ENCODE results near the gene DPH3. TPM values are rescaled to one million over a fixed set of nuclear protein-coding genes. Genes with fewer than 3 reads are reported as not detected.

The DPH3 gene
- polyA plus RNA-seq, 1 of the 3 experiments (the other 2 are of a cell fraction), result 8.5 TPM

DNA sequence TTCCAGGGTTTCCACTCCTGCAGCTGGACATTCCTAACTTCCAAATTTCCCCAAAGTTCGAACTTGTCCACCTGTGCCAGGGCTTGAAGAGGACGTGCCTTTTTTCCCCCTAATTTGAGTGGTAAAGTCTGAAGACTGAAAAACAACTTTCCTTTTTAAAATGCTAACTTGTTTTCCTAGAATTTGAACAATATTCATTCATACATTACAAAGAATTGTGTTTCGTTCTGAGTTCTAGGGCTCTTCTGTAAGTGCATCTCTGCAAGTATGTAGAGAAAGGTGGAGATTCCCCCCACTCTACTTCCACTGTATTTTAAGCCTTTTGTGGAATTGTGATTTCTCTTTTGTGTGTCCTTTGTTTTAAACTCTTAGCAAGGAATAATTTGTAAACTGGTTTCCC, 9.4 kb downstream of the DPH3 start:
- no peaks in the 10 kb centered on the region for H4K20me1 ChIP-seq (ENCODE audit: insufficient read depth)
- H3K9ac ChIP-seq, result no peak overlapping the region
- no peak overlapping the region for H3K4me2 ChIP-seq
- no peaks in the 10 kb centered on the region for H3K9me3 ChIP-seq
- H3K4me1 ChIP-seq (ENCODE audit: control insufficient read depth in 1 of 2, insufficient read depth in 2 of 2, low read depth in 1 of 2, low read length in 1 of 2), result no peaks in the 10 kb centered on the region
- TF ChIP-seq, protein P1, sequence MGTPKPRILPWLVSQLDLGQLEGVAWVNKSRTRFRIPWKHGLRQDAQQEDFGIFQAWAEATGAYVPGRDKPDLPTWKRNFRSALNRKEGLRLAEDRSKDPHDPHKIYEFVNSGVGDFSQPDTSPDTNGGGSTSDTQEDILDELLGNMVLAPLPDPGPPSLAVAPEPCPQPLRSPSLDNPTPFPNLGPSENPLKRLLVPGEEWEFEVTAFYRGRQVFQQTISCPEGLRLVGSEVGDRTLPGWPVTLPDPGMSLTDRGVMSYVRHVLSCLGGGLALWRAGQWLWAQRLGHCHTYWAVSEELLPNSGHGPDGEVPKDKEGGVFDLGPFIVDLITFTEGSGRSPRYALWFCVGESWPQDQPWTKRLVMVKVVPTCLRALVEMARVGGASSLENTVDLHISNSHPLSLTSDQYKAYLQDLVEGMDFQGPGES (IDR thresholded peaks at IDR 0.05; ENCODE audit: low read depth, low read length), result no peak
- no peak for TF ChIP-seq RXRA (IDR thresholded peaks at IDR 0.05; ENCODE audit: borderline replicate concordance, low read depth)
- TF ChIP-seq, protein P2, sequence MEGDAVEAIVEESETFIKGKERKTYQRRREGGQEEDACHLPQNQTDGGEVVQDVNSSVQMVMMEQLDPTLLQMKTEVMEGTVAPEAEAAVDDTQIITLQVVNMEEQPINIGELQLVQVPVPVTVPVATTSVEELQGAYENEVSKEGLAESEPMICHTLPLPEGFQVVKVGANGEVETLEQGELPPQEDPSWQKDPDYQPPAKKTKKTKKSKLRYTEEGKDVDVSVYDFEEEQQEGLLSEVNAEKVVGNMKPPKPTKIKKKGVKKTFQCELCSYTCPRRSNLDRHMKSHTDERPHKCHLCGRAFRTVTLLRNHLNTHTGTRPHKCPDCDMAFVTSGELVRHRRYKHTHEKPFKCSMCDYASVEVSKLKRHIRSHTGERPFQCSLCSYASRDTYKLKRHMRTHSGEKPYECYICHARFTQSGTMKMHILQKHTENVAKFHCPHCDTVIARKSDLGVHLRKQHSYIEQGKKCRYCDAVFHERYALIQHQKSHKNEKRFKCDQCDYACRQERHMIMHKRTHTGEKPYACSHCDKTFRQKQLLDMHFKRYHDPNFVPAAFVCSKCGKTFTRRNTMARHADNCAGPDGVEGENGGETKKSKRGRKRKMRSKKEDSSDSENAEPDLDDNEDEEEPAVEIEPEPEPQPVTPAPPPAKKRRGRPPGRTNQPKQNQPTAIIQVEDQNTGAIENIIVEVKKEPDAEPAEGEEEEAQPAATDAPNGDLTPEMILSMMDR (IDR thresholded peaks at IDR 0.05), result no peak
- TF ChIP-seq RCOR1 (IDR thresholded peaks at IDR 0.05; ENCODE audit: low read length), result no peak
- no peak for TF ChIP-seq GATA2 (CRISPR knock-in tag; IDR thresholded peaks at IDR 0.05)
- no peak for TF ChIP-seq TEAD4 (IDR thresholded peaks at IDR 0.05; ENCODE audit: borderline replicate concordance, insufficient read depth)
- no peak for TF ChIP-seq GABPA (IDR thresholded peaks at IDR 0.05; ENCODE audit: low read depth)
- no peak for TF ChIP-seq SMC3 (IDR thresholded peaks at IDR 0.05; ENCODE audit: low read depth, low read length)
- TF ChIP-seq, protein P3, sequence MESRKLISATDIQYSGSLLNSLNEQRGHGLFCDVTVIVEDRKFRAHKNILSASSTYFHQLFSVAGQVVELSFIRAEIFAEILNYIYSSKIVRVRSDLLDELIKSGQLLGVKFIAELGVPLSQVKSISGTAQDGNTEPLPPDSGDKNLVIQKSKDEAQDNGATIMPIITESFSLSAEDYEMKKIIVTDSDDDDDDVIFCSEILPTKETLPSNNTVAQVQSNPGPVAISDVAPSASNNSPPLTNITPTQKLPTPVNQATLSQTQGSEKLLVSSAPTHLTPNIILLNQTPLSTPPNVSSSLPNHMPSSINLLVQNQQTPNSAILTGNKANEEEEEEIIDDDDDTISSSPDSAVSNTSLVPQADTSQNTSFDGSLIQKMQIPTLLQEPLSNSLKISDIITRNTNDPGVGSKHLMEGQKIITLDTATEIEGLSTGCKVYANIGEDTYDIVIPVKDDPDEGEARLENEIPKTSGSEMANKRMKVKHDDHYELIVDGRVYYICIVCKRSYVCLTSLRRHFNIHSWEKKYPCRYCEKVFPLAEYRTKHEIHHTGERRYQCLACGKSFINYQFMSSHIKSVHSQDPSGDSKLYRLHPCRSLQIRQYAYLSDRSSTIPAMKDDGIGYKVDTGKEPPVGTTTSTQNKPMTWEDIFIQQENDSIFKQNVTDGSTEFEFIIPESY (IDR thresholded peaks at IDR 0.05; ENCODE audit: borderline replicate concordance, low read depth), result no peak
- TF ChIP-seq NRF1 (IDR thresholded peaks at IDR 0.05; ENCODE audit: low read depth, low read length), result no peak
- no peak for TF ChIP-seq JUND (IDR thresholded peaks at IDR 0.05)
- no peak for TF ChIP-seq MXI1 (IDR thresholded peaks at IDR 0.05; ENCODE audit: low read depth, low read length)
- no peak for TF ChIP-seq MEF2A (IDR thresholded peaks at IDR 0.05; ENCODE audit: borderline replicate concordance, low read depth)
- TF ChIP-seq YY1 (IDR thresholded peaks at IDR 0.05; ENCODE audit: low read depth), result no peak
- H2AFZ ChIP-seq (ENCODE audit: low read depth), result no peak overlapping the region
- 88% methylated on average over 3 of the region's 3 CpGs for WGBS (ENCODE audit: low lambda C conversion rate)
- peaks cover 8% of the 10 kb centered on the region; the same call in 1 of the 2 replicates for H3K79me2 ChIP-seq (ENCODE audit: insufficient read depth)
- H3K36me3 ChIP-seq (replicated peaks in 1 of 2; ENCODE audit: control insufficient read depth in 1 of 2, insufficient read depth in 2 of 2, low read length in 1 of 2), result peaks cover 21 to 24% of the 10 kb centered on the region in 2 experiments
- no peak for DNase-seq
- no peaks in the 10 kb centered on the region for H3K9me2 ChIP-seq
- CTCF ChIA-PET, result no interaction called here
- H3K4me3 ChIP-seq (ENCODE audit: low read depth in 2 of 2, low read length in 1 of 2), result no peak overlapping the region
- peaks cover 3% of the 10 kb centered on the region for H3F3A ChIP-seq (replicated peaks; ENCODE audit: insufficient read depth)
- no peak overlapping the region for H3K27ac ChIP-seq (ENCODE audit: low read depth in 2 of 2, low read length in 1 of 2)
- H3K27me3 ChIP-seq (ENCODE audit: insufficient read depth), result no peaks in the 10 kb centered on the region
- POLR2A ChIA-PET, result interaction anchor here (0.6 kb wide), 1 partner anchor 814 kb away, joined by 3 read pairs; no protein-coding TSS in a partner anchor

Measured in SK-N-SH (cell line).